ENCODE results near the gene GALNT9. TPM values are rescaled to one million over a fixed set of nuclear protein-coding genes. Genes with fewer than 3 reads are reported as not detected.

GALNT9 gene
- total RNA-seq, 1 experiment from 2014 or later, result not detected

GRCh38 chr12:132354211-132354981 lies 25.0 kb upstream of the GALNT9 start:
- Histone ChIP-seq H3K27me3 (replicated peaks) (peaks cover 29% of the 10 kb centered on the region; the same call in 1 of the 2 replicates), H3K4me3 (no peak overlapping the region), H3K27ac (no peak overlapping the region), H3K36me3 (no peaks in the 10 kb centered on the region), H3K4me1 (replicated peaks) (no peaks in the 10 kb centered on the region), H3K9me3 (replicated peaks) (no peaks in the 10 kb centered on the region)
- no peak for DNase-seq (ENCODE audit: low read depth in 1 of 2, low spot score in 2 of 2)

DNA sequence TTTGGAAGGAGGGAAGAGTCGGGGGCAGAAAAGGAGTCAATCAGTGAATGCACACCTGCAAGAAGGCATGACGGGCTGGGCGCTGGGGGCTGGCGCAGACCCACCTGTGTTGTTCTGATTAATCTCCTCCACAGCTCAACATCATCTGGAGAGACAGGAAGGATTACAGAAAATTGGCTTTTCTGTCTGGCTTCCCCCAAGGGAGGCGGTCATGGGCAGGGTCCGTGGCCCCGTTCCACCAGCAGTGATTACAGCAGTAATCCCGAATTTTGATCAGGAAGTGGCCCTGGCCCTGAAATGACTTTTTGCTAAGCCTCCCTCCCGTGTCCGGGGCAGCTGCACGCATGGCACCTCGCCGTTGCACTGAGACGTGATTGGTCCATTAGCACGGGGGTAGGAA lies 24.4 kb upstream of the GALNT9 start:
- H3K36me3 ChIP-seq, result no peaks in the 10 kb centered on the region
- no peak for DNase-seq (ENCODE audit: low read depth in 1 of 2, low spot score in 2 of 2)
- no peak overlapping the region for H3K27ac ChIP-seq
- H3K4me1 ChIP-seq (replicated peaks), result no peaks in the 10 kb centered on the region
- peaks cover 31% of the 10 kb centered on the region; the same call in 1 of the 2 replicates for H3K27me3 ChIP-seq (replicated peaks)
- no peak overlapping the region for H3K4me3 ChIP-seq
- H3K9me3 ChIP-seq (replicated peaks), result no peaks in the 10 kb centered on the region

- Histone ChIP-seq H3K27me3 (replicated peaks) (peaks cover 34% of the 10 kb centered on the region; the same call in 1 of the 2 replicates), H3K9me3 (replicated peaks) (no peaks in the 10 kb centered on the region), H3K36me3 (no peaks in the 10 kb centered on the region), H3K4me3 (no peak overlapping the region), H3K4me1 (replicated peaks) (no peaks in the 10 kb centered on the region), H3K27ac (no peak overlapping the region)
- no peak for DNase-seq (ENCODE audit: low read depth in 1 of 2, low spot score in 2 of 2)
Measured at GRCh38 chr12:132352896-132353800, 23.8 kb upstream of the GALNT9 start.

GRCh38 chr12:132351751-132352495 lies 22.5 kb upstream of the GALNT9 start:
- H3K9me3 ChIP-seq (replicated peaks), result no peaks in the 10 kb centered on the region
- H3K27ac ChIP-seq, result no peak overlapping the region
- no peak for DNase-seq (ENCODE audit: low read depth in 1 of 2, low spot score in 2 of 2)
- H3K27me3 ChIP-seq (replicated peaks), result peaks cover 36% of the 10 kb centered on the region; the same call in 1 of the 2 replicates
- H3K4me1 ChIP-seq (replicated peaks), result no peaks in the 10 kb centered on the region
- no peaks in the 10 kb centered on the region for H3K36me3 ChIP-seq
- no peak overlapping the region for H3K4me3 ChIP-seq

- no peaks in the 10 kb centered on the region for H3K9me3 ChIP-seq (replicated peaks)
- H3K4me3 ChIP-seq, result no peak overlapping the region
- peaks cover 34% of the 10 kb centered on the region for H3K27me3 ChIP-seq (replicated peaks)
- H3K36me3 ChIP-seq, result no peaks in the 10 kb centered on the region
- DNase-seq (ENCODE audit: low read depth in 1 of 2, low spot score in 2 of 2), result no peak
- H3K4me1 ChIP-seq (replicated peaks), result no peaks in the 10 kb centered on the region
- no peak overlapping the region for H3K27ac ChIP-seq
Measured at GRCh38 chr12:132349501-132350131, 20.2 kb upstream of the GALNT9 start.

GRCh38 chr12:132348176-132348575 lies 18.8 kb upstream of the GALNT9 start:
- no peak overlapping the region for H3K27ac ChIP-seq
- H3K9me3 ChIP-seq (replicated peaks), result no peaks in the 10 kb centered on the region
- DNase-seq (ENCODE audit: low read depth in 1 of 2, low spot score in 2 of 2), result no peak
- H3K27me3 ChIP-seq (replicated peaks), result peaks cover 22% of the 10 kb centered on the region
- H3K4me1 ChIP-seq (replicated peaks), result no peaks in the 10 kb centered on the region
- no peaks in the 10 kb centered on the region for H3K36me3 ChIP-seq
- H3K4me3 ChIP-seq, result no peak overlapping the region

DNA sequence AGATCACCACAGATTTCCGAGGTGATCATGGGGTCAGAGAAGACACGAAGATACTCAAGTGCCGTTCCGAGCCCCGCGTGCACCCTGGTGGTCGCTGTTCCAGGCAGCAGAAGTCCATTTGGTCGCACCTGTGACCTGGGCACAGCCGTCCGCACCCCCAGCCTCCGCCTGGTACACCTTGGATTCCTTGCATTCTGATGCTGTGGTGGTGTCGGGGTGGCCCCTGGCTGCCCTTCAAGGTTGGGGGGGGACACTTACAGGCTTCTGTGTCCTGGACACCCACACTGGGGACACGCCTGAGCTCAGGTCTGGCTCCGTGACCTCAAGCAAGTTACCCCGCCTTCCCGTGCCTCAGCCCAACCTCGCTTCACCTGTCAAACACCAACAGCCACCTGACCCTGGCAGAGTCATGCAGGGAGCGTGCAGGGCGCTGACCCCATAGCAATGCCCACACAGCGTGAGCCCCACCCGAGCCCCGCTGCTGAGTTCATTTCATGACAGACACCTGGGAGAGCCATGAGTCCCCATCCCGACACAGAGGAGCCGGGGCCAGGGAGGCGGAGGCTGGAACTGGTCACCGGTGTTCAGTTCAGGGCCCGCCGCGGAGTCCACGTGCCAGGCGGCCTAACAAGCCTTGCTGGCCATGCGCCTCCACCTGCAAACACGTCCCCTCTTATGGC lies 17.9 kb upstream of the GALNT9 start:
- no peak overlapping the region for H3K4me3 ChIP-seq
- H3K27me3 ChIP-seq (replicated peaks), result peaks cover 19% of the 10 kb centered on the region
- H3K4me1 ChIP-seq (replicated peaks), result no peaks in the 10 kb centered on the region
- H3K36me3 ChIP-seq, result no peaks in the 10 kb centered on the region
- no peak overlapping the region for H3K27ac ChIP-seq
- no peak for DNase-seq (ENCODE audit: low read depth in 1 of 2, low spot score in 2 of 2)
- 0 out of 2 replicates have a peak, but pooled peaks cover 4% of the 10 kb centered on the region for H3K9me3 ChIP-seq (replicated peaks)

- no peak for DNase-seq (ENCODE audit: low read depth in 1 of 2, low spot score in 2 of 2)
- Histone ChIP-seq H3K27me3 (replicated peaks) (peaks cover 19% of the 10 kb centered on the region), H3K36me3 (no peaks in the 10 kb centered on the region), H3K4me1 (replicated peaks) (no peaks in the 10 kb centered on the region), H3K27ac (no peak overlapping the region), H3K9me3 (replicated peaks) (0 out of 2 replicates have a peak, but pooled peaks cover 4% of the 10 kb centered on the region), H3K4me3 (no peak overlapping the region)
Measured at GRCh38 chr12:132346471-132347175, 17.2 kb upstream of the GALNT9 start.

DNA sequence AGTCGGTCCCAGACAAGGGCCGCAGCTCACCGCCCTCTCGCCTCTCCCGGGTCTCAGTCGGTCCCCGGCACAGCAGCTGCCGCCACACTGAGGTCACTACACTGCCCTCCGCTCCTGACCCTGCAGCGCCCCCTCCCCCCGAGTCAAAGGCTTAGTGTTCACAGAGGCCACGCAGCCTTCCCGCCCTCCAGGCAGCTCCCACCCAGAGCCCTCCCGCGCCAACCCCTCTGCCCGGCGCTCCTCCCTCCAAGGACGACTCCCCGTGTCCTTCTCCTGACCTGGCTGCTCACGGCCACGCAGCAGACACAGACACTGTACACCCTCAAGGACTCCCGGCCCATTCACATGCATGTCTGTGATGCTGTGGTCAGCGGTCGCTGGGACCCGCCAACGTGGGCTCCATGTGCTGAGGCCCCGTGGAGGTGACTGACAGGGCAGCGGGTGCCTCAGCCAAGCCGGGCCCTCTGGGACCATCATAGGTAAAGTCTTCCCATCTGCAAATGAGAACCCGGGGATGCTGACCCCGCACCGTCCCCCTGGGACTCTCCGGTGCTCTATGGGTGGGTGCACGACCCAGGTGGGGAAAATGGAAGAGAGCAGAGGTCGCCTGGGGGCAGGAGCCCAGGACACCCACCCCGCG lies 16.3 kb upstream of the GALNT9 start:
- peaks cover 19% of the 10 kb centered on the region for H3K27me3 ChIP-seq (replicated peaks)
- H3K27ac ChIP-seq, result no peak overlapping the region
- DNase-seq (ENCODE audit: low read depth in 1 of 2, low spot score in 2 of 2), result no peak
- H3K4me3 ChIP-seq, result no peak overlapping the region
- 0 out of 2 replicates have a peak, but pooled peaks cover 4% of the 10 kb centered on the region for H3K9me3 ChIP-seq (replicated peaks)
- H3K4me1 ChIP-seq (replicated peaks), result no peaks in the 10 kb centered on the region
- no peaks in the 10 kb centered on the region for H3K36me3 ChIP-seq

GRCh38 chr12:132345126-132345525 lies 15.7 kb upstream of the GALNT9 start:
- Histone ChIP-seq H3K27ac (no peak overlapping the region), H3K4me3 (no peak overlapping the region), H3K27me3 (replicated peaks) (peaks cover 19% of the 10 kb centered on the region), H3K9me3 (replicated peaks) (0 out of 2 replicates have a peak, but pooled peaks cover 4% of the 10 kb centered on the region), H3K36me3 (no peaks in the 10 kb centered on the region), H3K4me1 (replicated peaks) (no peaks in the 10 kb centered on the region)
- DNase-seq (ENCODE audit: low read depth in 1 of 2, low spot score in 2 of 2), result no peak

DNA sequence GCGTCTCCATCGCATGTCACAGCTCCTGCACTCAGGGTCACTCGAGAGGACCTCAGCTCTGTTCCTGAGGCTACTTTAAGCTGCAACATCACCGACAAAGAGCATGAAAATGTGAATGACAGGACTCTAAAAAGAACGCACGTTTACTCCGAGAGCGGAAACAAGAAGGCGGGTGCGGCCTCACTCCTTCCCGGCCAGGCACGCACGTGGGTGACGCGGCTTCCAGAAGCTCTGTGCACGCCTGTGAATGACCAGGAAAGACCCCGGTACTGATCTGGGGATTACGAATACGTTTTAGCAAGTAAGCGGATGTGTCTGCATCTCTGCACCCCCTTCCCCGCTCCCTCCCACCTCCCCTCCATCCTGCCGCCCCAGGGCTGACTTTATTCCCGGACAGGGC lies 15.2 kb upstream of the GALNT9 start:
- H3K27ac ChIP-seq, result no peak overlapping the region
- DNase-seq (ENCODE audit: low read depth in 1 of 2, low spot score in 2 of 2), result no peak
- 0 out of 2 replicates have a peak, but pooled peaks cover 4% of the 10 kb centered on the region for H3K9me3 ChIP-seq (replicated peaks)

DNA sequence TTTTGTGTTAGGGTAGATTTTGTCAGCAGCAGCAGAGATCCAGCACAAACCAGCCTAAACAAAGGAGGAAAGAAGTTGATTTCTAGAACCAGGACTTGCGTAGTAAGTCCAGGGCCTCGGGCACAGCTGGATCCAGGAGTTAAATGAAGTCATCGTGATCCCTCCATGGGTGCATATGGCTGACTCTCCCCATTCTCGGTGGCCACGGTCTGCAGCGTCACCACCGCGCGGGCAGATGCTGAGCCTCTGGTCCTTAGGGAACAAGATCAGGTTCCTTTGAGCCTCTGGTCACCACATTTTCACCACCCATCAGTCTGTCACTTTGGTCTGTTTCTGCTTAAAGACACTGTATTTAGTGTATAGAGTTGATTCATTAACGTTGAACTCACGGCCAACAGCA lies 14.8 kb upstream of the GALNT9 start:
- Histone ChIP-seq H3K27ac (no peak overlapping the region), H3K4me3 (no peak overlapping the region), H3K27me3 (replicated peaks) (peaks cover 20% of the 10 kb centered on the region), H3K4me1 (replicated peaks) (no peaks in the 10 kb centered on the region), H3K36me3 (no peaks in the 10 kb centered on the region), H3K9me3 (replicated peaks) (0 out of 2 replicates have a peak, but pooled peaks cover 4% of the 10 kb centered on the region)
- DNase-seq (ENCODE audit: low read depth in 1 of 2, low spot score in 2 of 2), result no peak

More for the DNA sequence above, 15.2 kb upstream of the GALNT9 start:
- no peaks in the 10 kb centered on the region for H3K36me3 ChIP-seq
- peaks cover 19% of the 10 kb centered on the region for H3K27me3 ChIP-seq (replicated peaks)
- H3K4me1 ChIP-seq (replicated peaks), result no peaks in the 10 kb centered on the region
- H3K4me3 ChIP-seq, result no peak overlapping the region
